ENCODE measurements around the gene SCUBE3.

SCUBE3 gene

DNA sequence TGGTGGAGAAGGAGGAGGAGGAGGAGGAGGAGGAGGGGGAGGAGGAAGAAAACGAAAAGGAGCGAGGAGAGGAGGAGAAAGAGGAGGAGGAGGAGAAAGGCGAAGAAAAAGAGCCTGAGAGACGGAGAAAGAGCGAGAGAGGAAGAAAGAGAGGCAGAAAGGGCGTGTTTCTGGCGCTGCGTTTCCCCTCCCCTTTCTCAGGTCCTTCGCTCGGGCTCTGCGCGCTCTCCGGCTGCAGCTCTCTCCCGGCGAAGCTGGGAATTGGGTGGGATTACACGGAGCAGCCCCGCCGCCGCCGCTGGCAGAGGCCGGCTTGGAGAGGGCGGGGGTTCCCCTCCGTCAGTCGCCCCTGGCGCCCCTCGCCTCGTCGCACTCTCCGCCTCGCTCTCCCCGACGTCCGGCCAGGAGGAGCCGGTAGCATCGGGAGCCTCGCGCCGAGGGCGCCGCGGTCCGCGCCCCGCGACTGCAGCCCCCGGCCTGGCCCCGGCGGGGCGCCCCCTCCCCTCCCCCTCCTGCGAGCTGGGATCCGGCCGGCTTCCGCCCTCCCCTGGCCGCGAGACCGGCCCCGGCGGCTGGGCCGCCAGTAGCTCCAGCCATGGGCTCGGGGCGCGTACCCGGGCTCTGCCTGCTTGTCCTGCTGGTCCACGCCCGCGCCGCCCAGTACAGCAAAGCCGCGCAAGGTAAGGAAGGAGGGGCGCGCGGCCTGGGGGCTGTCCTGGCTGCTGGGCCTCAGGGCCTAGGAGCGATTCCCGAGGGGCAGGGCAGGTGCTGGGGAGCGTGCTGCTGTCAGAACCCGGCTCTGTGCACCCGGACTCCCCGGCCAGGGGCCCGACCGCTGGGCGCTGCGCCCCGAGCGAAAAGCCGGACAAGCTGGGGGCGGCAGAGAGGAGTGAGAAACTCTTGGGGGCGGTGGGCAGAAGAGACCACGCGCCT, at the start of gene SCUBE3:
SCUBE3 (plus strand) TSS at position 133 of the 933 bp plus-strand sequence; CDS start at position 596, 463 bp downstream.
- DNase-seq (ENCODE audit: low spot score) = peak; percentile 81

DNA sequence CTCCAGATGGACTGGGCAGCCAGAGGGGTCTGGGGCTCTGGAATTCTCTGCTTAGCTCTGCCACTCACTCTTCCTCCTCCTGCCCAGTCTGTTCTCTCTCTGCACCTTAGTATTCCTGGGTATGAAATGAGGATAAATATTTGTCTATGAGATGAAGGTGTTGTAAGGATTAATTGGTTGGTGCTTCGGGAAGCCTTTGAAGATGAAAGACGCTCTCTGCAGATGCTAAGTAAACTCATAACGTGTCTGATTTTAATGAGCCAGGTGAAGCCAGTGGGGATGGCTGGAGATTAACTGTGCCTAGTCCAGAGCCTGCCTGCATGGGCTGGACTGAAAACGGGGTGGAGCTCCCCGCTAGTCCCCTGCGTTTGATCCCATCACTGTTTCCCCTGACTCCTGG, 49.5 kb upstream of the SCUBE3 start:
- DNase-seq (ENCODE audit: low spot score) = no peak

DNA sequence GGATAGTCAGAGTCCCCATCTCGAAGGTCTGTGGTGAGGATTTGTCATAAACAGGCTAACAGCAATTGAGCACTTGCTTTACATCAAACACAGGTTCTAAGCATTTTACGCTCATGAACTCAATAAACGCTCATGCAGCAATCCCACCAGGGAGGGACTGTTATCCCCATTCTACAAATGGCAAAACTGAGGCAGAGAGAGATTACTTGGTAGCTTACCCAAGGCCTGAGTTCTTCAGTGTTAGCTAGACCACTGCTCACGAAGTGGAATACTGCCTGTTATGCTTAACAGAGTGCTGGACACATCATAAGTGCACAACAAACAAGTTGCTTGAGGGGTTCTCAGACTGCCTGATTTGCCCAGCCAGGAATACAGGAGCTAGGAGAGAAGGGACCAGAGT, 48.9 kb upstream of the SCUBE3 start:
- no peak for DNase-seq (ENCODE audit: low spot score)

DNA sequence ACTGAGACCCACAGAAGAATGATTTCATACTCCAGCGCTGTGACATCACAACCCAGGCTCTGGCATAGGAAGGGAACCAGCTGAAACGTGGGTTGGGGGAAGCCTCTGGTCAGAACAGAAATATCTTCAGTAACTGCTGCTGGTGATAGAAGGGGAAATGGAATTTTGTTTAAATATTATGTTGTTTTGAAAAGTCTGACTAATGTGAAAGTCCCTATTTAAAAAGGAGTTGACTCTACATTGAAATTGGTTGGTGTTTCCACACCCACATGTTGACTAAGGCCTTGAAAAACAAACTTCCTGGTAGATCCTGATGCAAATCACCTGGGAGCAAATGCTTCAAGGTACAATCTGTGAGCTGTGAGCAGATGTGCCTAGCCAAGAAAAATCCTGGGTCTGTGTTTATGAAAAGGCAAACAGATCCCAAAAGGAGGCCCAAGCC, 48.1 kb upstream of the SCUBE3 start:
- no peak for DNase-seq (ENCODE audit: low spot score)

DNA sequence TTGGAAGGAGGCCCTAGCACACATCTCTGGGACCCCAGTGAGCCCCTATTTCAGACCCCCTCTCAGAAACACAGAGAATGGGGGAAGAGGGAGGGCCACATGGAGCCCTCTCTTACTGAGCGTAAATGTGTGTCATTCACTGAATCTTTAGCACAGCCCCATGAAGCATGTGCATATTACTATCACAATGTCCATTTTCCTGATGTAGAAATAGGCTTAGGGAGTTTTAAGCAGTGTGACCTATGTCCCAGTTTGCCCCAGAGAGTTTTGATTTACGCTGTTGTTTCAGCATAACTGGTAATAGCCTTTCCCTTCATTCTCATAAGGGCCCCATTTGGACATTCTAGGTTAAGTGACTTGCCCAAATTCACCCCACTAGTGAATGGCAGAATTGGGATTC, 47.6 kb upstream of the SCUBE3 start:
- DNase-seq (ENCODE audit: low spot score) = no peak

DNA sequence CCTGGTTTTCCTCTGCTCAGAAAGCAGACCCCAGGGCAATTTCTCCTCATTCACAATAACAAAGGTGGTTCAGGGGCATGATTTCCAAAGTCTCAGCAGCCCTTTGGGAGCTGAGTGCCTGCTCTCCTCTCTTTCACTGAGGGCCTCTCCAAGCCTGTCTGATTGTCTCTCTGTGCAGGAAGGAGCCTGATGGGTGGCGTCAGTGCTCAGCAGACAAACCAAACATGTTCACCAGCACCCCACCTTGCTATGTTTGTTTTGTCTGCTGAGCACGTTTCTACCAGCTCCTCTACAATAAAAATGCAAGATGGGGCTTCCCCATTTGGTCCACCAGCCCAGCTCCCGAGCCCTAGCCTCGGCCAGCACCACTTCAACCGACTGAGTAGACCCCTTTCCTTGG, 47.2 kb upstream of the SCUBE3 start:
- DNase-seq (ENCODE audit: low spot score) = no peak

DNA sequence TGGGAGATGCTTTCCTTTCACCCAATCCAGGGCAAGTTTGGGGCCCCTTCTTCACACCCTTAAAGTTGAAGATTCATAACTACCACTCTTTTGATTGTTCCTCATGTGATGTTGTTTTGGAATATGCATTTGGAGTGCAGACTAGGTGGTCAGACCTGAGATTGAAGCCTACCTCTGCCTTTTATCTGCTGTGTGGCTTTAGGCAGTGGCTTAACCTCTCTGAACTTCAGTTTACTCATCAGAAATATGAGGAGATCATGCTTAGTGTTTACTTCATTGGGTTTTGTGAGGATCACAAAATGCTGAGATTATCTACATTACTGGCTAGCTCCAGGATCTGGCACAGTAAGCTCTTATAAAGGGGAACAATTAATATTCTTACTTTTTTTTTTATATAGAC, 46.3 kb upstream of the SCUBE3 start:
- DNase-seq (ENCODE audit: low spot score) = no peak

DNA sequence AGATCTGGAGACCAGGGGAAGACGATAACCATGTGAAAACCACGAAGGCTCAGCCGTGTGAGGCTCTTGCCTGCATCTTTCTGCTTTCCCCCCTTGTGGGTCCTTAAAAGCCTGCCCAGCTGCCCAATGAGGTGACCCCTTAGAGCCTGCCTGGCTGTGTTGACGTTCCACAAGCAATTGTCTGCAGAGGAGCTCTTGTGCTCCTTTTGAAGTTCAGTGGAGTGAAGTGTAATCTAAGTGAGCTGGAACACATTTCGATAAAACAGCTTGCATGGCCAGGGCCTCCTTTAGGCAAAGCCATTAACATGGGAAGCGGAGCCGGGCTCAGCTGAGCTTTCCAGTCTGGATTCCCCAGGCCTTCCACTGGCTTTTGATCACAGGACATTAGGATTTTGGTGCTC, 45.3 kb upstream of the SCUBE3 start:
- no peak for DNase-seq (ENCODE audit: low spot score)

DNA sequence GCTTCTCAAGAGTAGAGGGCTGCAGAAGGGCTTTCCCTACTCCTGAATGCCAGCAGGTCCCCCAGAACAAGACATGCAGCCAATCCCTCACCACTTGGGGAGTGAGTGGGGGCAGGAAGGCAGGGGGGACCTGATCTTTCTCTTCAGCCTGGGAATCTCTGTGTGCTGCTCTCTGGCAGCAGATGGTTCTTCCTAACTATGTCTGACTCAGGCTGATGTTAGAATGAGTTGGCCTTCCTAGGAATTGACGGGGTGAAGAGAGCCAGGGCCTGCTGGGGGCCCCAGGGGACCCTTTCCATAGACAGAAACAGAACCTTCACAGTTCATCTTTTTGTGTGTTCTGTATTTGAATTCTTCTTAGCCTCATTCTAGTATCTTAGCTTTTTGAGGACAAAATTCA, 43.6 kb upstream of the SCUBE3 start:
- peak; percentile 72 for DNase-seq (ENCODE audit: low spot score)

DNA sequence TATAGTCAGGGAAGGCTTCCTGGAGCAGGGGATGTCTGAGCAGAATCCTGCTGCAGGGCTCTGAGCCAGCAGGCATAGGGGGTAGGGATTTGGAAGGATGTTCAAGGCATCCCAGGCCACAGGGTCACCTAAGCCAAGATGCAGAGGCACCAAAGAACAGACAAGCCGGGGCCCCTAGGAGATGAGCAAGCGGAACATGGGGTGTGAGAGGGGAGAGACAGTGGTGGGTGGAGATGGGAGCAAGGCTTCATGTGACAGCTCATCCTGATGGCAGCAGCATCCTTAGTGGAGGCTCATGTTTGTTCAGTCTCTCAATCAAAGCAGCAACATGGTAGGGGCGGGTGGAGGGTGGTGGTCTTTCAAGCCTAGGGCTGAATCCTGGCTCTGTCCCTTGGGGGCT, 42.9 kb upstream of the SCUBE3 start:
- DNase-seq (ENCODE audit: low spot score) = no peak

DNA sequence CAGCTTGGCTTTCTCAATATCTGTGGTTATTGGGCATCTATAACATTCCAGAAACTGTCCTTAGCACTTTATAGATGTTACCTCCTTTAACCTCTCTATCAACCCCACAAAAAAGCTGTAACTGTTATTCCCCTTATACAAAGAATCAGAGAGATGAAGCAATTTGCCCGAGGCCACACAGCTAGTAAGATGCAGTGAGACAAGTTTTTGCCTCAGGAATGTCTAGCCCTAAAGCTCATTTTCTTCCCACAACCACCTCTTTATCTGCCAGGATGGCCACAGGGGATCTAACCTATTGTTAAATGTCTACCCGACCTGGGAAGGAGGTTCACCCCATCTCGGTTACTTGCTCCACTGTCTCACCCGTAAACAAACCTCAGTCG, 40.7 kb upstream of the SCUBE3 start:
- no peak for DNase-seq (ENCODE audit: low spot score)

DNA sequence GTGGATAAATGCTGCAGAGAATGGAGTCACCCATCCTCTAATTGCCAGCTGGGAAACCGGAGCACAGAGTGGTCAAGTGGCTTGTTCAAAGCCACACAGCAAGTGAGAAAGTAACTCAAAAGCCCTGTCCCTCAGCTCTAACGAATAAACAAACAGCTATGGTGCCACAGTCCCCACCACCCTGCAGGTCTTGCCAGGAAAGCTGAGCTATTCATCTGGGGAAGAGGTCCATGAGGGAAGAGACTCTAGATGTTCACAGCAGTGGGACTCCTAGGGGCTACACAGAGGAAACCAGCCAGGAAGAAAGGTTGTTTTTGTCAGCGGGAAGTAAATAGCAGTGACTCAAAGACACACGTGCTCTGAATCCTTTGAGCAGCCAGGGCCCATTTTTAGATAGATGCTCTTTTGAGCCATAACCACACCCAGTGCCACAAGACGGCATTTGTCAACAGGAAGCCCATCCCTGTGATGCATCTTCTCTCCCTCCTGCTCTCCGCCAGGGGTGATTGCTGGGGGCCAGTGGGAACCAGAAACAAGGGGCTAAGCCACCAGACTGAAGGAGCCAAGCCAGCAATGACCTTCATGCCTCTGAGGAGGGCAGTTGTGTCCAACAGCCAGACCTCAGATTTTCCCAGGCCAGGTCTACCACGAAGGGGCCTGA, 40.2 kb upstream of the SCUBE3 start:
- no peak for DNase-seq (ENCODE audit: low spot score)

DNA sequence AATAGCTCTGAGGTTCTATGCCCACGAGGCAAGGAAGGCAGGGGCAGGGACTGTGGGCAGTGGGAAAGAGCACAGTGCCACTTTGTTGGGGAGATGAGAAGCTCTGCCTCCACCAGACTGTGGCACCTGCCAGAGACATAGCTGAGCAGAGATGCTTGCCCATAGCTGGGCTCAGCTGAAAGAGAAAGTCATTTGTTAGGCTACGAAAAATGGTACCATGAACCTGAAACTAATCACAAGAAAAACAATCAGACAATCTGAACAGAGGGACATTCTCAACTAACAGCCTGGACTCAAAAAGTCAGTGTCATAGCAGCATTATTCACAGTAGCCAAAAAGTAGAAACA, 39.7 kb upstream of the SCUBE3 start:
- no peak for DNase-seq (ENCODE audit: low spot score)

DNA sequence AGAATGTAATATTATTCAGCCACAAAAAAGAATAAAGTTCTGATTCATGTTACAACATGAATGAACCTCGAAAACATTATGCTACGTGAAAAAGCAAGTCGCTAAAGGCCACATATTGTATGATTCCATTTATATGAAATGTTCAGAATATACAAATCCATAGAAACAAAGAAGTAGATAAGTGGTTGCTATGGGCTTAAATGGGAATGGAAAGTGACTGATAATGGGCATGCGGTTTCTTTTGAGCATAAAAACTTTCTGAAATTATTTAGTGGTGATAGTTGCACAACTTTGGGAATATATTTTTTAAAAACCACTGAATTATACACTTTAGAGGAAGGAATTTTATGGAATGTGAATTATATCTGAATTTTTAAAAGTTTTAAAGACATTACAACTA, 39.3 kb upstream of the SCUBE3 start:
- no peak for DNase-seq (ENCODE audit: low spot score)

DNA sequence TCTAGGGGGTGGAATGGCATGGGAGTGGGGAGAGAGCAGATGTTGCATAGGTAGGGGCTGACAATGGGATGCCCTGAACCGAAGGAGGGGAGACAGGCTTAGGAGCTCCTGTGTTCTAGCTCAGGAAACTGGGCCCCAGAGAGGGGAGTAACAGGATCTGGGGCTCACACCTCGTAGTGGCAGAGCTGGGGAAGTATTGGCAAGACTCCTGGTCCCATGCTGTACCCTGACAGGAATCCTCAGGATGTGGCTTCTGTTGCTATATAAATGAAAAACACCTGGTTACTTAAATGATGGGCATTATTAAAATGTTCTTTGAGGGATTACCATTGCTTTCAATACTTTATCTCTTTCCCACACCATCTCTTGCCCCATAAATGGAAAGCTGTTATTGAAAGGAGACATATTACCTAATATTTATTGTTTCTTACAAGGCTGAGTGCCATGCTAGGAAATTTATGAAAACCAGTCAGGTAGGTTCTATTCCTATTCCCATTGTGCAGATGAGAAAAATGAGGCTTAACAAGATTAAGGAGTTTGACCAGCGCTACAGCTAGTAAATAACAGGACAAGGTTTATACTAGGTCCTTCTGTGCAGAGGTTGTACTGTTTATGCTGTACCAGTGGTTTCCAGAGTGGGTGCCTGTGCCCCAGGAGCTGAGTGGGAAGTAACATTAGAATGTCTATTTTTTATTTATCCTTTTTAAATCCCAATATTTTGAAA, 37.3 kb upstream of the SCUBE3 start:
- DNase-seq (ENCODE audit: low spot score) = no peak

DNA sequence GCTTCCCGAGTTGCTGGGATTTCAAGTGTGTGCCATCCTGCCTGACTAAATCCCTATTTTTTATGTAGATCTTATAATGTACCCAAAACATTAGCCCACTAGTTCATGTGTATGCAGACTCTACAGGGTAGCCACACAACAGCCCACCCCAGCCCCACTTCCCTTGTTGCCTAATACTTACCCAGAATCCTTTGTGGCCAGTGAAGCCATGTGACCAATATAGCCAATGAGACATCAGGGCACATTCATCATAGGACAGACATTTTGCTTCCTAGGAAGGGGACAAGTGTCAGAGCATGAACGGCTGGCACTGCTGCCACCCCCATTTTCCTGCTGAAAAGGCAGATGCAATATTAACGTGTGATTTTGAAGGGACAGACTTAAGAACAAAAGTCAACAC, 36.6 kb upstream of the SCUBE3 start:
- no peak for DNase-seq (ENCODE audit: low spot score)

DNA sequence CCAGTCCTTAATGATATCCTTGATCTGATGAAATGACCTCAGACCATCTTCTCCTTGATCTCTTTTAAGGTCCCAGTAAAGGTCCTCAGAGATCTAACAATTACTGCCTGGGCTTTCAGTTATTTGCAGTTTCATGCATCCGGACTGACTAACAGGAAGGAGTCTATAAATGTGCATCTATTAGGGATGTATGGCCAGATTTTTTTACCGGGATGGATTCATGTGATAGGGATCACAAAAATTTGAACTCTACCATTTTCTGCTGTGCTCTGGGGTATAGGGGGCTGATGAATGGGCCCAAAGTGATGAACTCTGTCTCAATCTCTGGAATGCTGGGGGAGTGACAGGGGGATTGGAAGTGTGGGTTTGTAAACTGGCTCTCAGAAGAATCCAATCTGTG, 36.2 kb upstream of the SCUBE3 start:
- no peak for DNase-seq (ENCODE audit: low spot score)

DNA sequence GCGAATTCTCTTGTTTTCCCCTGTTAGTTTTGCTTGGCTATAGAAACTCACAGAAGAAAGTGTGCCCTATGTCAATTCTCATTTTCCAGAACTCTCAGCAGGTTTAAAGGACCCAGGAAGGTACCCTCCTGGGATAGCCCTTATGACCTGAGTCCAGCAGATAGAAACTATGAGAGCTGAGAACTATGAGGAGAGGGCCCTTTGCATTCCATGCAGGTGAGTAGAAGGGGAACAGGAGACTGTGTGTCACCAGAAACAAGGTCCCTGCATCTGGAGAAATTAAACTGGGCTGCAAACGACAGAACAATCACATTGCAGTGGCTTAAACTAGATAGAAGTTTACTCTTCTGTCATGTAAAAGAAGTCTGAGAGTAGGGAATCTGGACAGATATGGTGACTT, 35.7 kb upstream of the SCUBE3 start:
- no peak for DNase-seq (ENCODE audit: low spot score)

DNA sequence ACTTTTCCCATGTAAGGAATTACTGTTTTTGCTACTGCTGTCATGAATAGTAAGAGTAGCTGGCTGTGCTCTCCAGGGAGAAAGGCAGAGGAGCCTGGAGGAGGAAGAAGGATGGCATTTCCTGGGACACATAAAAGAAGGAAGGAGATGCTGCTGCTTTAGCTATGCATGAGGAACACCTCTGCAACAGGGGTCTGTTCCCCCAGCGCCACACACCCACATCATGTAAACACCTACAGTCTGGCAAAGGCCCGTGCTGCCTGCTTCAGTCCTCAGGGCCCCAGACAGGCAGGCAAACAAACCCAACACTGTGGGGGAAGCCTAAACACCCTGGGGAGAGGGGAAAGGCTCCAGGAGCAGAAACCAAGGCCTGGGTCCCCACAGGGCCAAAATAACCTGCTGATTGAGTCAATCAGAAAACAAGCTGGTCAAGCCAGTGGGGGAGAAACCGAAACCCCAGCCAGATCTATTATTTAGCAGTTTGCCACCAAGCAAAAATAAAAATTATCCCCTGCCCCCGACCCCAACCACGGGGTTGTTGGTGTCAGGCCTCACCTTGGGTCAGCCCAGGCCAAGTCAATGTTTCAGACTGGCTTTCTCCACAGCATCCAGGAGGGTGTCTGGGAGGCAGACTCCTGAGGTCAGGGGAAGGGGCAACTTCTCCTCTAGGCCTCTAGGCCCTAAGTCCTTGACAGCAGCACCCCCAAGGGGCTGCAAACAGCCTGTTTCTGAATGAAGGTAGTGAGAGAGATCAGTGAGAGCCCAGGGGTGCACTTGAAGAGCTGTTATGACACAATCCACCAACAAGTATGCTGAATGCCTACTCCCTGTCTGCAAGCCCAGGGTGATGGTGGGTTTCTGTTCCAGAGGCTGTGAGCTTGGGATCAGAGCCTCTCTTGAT, 34.6 kb upstream of the SCUBE3 start:
- no peak for DNase-seq (ENCODE audit: low spot score)

DNA sequence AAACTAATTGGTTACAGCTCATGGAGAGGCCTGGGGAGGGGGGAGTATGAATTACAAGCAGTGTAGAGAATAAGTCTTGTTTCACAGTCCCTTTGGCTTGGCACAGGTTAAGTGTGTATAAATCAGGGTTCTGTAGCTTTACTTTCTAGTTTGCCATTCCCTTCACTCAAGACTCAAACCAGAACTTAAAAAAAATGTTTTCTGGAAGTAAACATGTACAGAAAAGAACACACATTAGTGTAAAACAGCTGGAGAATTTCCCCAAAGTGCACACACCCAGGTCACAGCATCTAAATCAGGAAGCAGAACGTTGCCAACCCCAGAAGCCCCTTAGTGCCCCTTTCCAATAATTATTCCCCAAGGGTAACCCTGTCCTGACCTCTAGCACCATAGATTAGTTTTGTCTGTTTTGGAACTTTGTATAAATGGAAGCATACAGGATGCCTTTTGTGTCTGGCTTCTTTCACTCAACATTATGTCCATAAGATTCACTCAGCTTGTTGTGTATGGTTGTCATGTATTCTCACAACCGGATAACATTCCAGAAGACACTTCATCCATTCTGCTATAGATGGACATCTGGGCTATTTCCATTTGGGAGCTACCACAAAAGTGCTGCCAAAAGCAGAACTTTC, 33.7 kb upstream of the SCUBE3 start:
- no peak for DNase-seq (ENCODE audit: low spot score)

DNA sequence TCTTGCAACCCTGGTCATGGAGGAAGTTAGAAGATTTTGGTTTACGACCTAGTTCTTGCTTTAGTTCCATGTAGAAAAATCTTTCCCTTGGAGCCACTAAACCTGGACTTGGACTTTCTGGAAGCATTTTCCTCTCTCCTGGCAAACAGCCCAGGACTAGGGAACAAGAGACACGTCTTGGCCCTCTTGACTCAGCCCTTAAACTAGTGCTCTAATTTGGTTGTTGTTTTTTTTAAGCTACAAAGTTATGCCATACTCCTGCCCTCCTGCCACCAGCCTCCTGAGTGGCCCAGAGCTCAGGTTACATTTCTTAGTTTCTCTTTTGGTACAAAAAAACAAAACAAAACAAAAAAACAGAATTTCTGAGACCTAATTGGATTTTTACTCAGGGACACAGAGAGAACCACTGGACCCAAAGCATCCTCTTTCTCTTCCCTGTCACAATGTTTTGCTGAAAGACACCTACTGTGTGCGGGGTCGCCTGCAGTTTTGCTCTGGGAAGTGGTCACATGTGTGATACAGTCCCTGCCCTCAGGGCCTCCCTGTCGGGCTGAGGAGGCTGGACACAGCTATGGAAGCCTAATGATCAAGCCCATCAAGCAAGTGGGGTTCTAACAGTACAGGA, 32.3 kb upstream of the SCUBE3 start:
- peak; percentile 44 for DNase-seq (ENCODE audit: low spot score)
